Breast epithelium (tissue), 4 donors: Measurements from ENCODE around the gene KIF18A. TPM values are rescaled to one million over a fixed set of nuclear protein-coding genes. Genes with fewer than 3 reads are reported as not detected.

ENCODE experiments used
- DNase-seq, 2 donors: peaks; one replicate each; pipeline ENCODE4 v3.0.0-alpha.2; 2019; ENCODE audit warnings: low spot score in 2 of 2
- H3K27ac ChIP-seq, 2 donors: fragments of 200-600 bp; sonication (generic) in 1 of 2; one replicate each; pipeline ENCODE4 v1.5.1; 2016 to 2019; ENCODE audit warnings: mild to moderate bottlenecking in 1 of 2
- H3K27me3 ChIP-seq, 2 donors: fragments of 200-600 bp; sonication (generic) in 1 of 2; one replicate each; pipeline versions ENCODE4 v1.5.1 to v1.6.0; 2017 to 2019; ENCODE audit warnings: control low read depth in 1 of 2, mild to moderate bottlenecking in 1 of 2
- H3K36me3 ChIP-seq: fragments of 200-600 bp; one replicate; pipeline ENCODE4 v1.5.1; 2019
- H3K4me1 ChIP-seq, 2 donors: fragments of 200-600 bp; sonication (generic); one replicate each; pipeline ENCODE4 v1.5.1; 2016 to 2019; ENCODE audit warnings: control low read depth in 1 of 2
- H3K4me3 ChIP-seq, 3 donors: fragments of 200-600 bp; sonication (generic); 1 replicate in 2 of 3; 2 replicates in 1 of 3; pipeline ENCODE4 v1.5.1; 2016 to 2019; ENCODE audit warnings: mild to moderate bottlenecking in 3 of 3, moderate library complexity in 2 of 3
- H3K9me3 ChIP-seq, 2 donors: fragments of 200-600 bp; sonication (generic) in 1 of 2; one replicate each; pipeline ENCODE4 v1.5.1; 2016 to 2019; ENCODE audit warnings: control low read depth in 1 of 2
- CTCF ChIP-seq, 3 donors: fragments of 450-650 bp; IDR thresholded peaks; one replicate each; pipeline ENCODE4 v1.5.1; 2016 to 2017; ENCODE audit warnings: antibody characterized with exemption in 3 of 3, mild to moderate bottlenecking in 3 of 3, moderate library complexity in 3 of 3
- POLR2A ChIP-seq: fragments of 450-650 bp; IDR thresholded peaks from one replicate; pipeline ENCODE4 v1.6.1; 2016; ENCODE audit warnings: antibody characterized with exemption, mild to moderate bottlenecking, moderate library complexity
- POLR2AphosphoS5 ChIP-seq, 3 donors: sonication (generic); formaldehyde crosslinking; IDR thresholded peaks; one replicate each; pipeline ENCODE4 v1.6.1; 2017; ENCODE audit warnings: antibody characterized with exemption in 3 of 3
- intact Hi-C: fragments of 100-400 bp; cut with DNase I; formaldehyde crosslinking; loops from one replicate; pipeline ENCODE4 v1.15.1; 2023; ENCODE audit warnings: low total_unique reads
- total RNA-seq, 3 donors: library from RNA; depleted of rRNA; stranded (reverse); fragments of >200 nt; gene quantifications; one replicate each; pipeline ENCODE4 v1.1.0, GENCODE V29; 2016

The KIF18A gene
- total RNA-seq, 3 donors from 2014 or later = 0.32 to 1.5 (median 0.33) TPM

DNA sequence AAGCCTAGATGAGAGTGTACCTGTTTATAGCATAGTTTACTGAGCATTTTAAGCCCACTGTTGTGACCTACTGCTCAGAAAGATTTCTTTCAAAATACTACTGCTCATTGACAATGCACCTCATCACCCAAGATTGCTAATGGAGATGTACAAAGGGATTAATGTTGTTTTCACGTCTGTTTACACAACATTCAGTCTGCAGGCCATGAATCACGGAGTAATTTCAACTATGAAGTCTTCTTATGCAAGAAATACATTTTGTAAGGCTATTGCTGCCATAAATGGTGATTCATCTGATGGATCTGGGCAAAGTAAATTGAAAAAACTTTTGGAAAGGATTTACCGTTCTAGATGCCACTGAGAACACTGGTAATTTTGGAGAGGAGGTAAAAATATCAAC lies 112.9 kb downstream of the KIF18A start:
- H3K36me3 ChIP-seq = no peaks in the 10 kb centered on the region
- no peaks in the 10 kb centered on the region for H3K27me3 ChIP-seq
- no peak overlapping the region for H3K27ac ChIP-seq
- TF ChIP-seq POLR2A (no peak), POLR2AphosphoS5 (IDR thresholded peaks at IDR 0.05) (no peak), CTCF (IDR thresholded peaks at IDR 0.05) (no peak)
- H3K4me1 ChIP-seq = no peaks in the 10 kb centered on the region
- H3K9me3 ChIP-seq = peaks cover 0 to 15% of the 10 kb centered on the region in 2 donors
- no peak for DNase-seq
- intact Hi-C loops = no loop called here
- H3K4me3 ChIP-seq = no peak overlapping the region

DNA sequence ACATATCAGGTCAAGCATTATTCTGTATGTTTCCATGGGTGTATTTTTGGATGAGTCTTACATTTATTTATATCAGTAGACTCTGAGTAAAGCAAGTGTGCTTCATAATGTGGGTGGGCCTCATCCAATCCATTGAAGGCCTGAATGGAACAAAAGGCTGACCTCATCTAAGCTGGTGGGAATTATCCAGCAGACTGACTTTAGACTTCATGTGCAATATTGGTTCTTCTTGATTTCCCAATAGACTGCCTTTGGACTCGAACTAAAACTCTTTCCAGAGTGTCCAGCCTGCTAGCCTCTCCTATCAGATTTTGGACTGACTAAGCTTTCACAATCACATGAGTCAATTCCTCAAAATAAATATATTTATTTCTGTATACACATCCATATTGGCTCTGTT lies 116.2 kb downstream of the KIF18A start:
- Histone ChIP-seq H3K36me3 (no peaks in the 10 kb centered on the region), H3K9me3 (no peaks in the 10 kb centered on the region), H3K27ac (no peak overlapping the region), H3K4me1 (no peaks in the 10 kb centered on the region), H3K27me3 (no peaks in the 10 kb centered on the region), H3K4me3 (no peak overlapping the region)
- TF ChIP-seq CTCF (IDR thresholded peaks at IDR 0.05) (no peak), POLR2A (no peak), POLR2AphosphoS5 (IDR thresholded peaks at IDR 0.05) (no peak)
- intact Hi-C loops = no loop called here
- no peak for DNase-seq

DNA sequence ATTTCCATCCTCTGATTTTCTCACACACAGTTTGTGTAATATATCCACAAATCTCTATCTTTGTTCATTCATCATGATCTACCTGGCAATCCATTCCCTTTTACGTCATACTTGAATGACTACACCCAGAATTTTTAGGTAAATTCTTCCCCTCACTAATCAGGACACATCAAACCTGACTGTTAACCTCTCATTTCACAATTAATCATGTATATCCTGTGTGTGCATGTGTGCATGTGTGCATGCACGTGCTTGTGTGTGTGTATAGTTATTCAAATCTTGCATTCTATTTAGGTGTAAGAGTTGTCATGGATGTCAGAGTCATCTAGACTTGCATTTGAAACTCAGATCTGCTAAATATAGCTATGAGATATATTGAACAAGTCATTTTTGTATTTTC lies 130.4 kb downstream of the KIF18A start:
- H3K4me3 ChIP-seq = no peak overlapping the region
- no peaks in the 10 kb centered on the region for H3K36me3 ChIP-seq
- no peaks in the 10 kb centered on the region for H3K9me3 ChIP-seq
- H3K27me3 ChIP-seq = no peaks in the 10 kb centered on the region
- DNase-seq = no peak
- TF ChIP-seq CTCF (IDR thresholded peaks at IDR 0.05) = no peak
- TF ChIP-seq POLR2A = no peak
- TF ChIP-seq POLR2AphosphoS5 (IDR thresholded peaks at IDR 0.05) = no peak
- H3K4me1 ChIP-seq = no peaks in the 10 kb centered on the region
- no peak overlapping the region for H3K27ac ChIP-seq
- intact Hi-C loops = no loop called here

DNA sequence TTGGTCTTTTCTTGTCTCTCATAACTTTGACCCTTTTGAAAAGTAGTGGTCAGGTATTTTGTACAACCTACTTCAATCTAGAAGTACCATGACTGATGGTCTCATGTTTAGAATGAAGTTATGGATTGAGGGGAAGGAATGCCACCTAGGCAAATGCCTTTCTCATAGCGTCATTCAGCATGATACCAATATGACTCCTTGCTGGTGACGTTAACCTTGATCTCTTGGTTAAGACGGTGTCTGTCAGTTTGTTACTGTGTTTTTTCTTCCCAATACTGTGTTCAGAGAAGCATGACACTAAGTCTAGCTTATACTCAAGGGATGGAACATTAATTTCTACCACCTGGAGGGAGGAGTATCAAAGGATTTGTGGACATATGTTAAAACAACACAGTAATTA lies 130.9 kb downstream of the KIF18A start:
- TF ChIP-seq POLR2AphosphoS5 (IDR thresholded peaks at IDR 0.05) = no peak
- TF ChIP-seq POLR2A = no peak
- no peaks in the 10 kb centered on the region for H3K4me1 ChIP-seq
- H3K27me3 ChIP-seq = no peaks in the 10 kb centered on the region
- no peak for DNase-seq
- no peak overlapping the region for H3K4me3 ChIP-seq
- H3K27ac ChIP-seq = no peak overlapping the region
- no peaks in the 10 kb centered on the region for H3K9me3 ChIP-seq
- no peaks in the 10 kb centered on the region for H3K36me3 ChIP-seq
- intact Hi-C loops = no loop called here

GRCh38 chr11:27976262-27976661 lies 131.7 kb downstream of the KIF18A start:
- no peaks in the 10 kb centered on the region for H3K27me3 ChIP-seq
- no peak overlapping the region for H3K27ac ChIP-seq
- intact Hi-C loops = no loop called here
- TF ChIP-seq POLR2AphosphoS5 (IDR thresholded peaks at IDR 0.05) = no peak
- no peak for TF ChIP-seq CTCF (IDR thresholded peaks at IDR 0.05)
- no peak for TF ChIP-seq POLR2A
- H3K36me3 ChIP-seq = no peaks in the 10 kb centered on the region
- H3K4me3 ChIP-seq = no peak overlapping the region
- no peak for DNase-seq
- no peaks in the 10 kb centered on the region for H3K9me3 ChIP-seq
- H3K4me1 ChIP-seq = no peaks in the 10 kb centered on the region

- H3K27me3 ChIP-seq = no peaks in the 10 kb centered on the region
- no peaks in the 10 kb centered on the region for H3K36me3 ChIP-seq
- H3K4me3 ChIP-seq = no peak overlapping the region
- intact Hi-C loops = no loop called here
- TF ChIP-seq POLR2AphosphoS5 (IDR thresholded peaks at IDR 0.05) = no peak
- TF ChIP-seq CTCF (IDR thresholded peaks at IDR 0.05) = no peak
- TF ChIP-seq POLR2A = no peak
- no peaks in the 10 kb centered on the region for H3K9me3 ChIP-seq
- no peaks in the 10 kb centered on the region for H3K4me1 ChIP-seq
- H3K27ac ChIP-seq = no peak overlapping the region
- DNase-seq = no peak
Observed at GRCh38 chr11:27973851-27974536, 134.0 kb downstream of the KIF18A start.
